ENCODE data around the gene CXCL11.

- TF ChIP-seq POLR2A (IDR thresholded peaks at IDR 0.05; ENCODE audit: low read depth, low read length) (no peak), POLR2AphosphoS5 (IDR thresholded peaks at IDR 0.05; ENCODE audit: low read depth, low read length) (no peak), TAF1 (IDR thresholded peaks at IDR 0.05; ENCODE audit: borderline replicate concordance, low read depth, low read length) (no peak)
These were observed 22.4 kb upstream of the CXCL11 start for GRCh38 chr4:76058302-76058701.
